Osteoblast (primary cell): ENCODE results near the gene ADCY5. TPM values are rescaled to one million over a fixed set of nuclear protein-coding genes. Genes with fewer than 3 reads are reported as not detected.

ENCODE experiments used
- DNase-seq: peaks from one replicate; pipeline ENCODE4 v3.0.0; 2011; ENCODE audit warnings: low spot score, mixed read lengths; ENCODE audit not compliant: insufficient read length; ENCODE audit errors: missing footprints
- H2AFZ ChIP-seq: 2 replicates; pipeline ENCODE4 v1.6.0; 2011; ENCODE audit warnings: mild to moderate bottlenecking, low read length
- H3K27ac ChIP-seq: 2 replicates; pipeline ENCODE4 v1.5.1; 2011; ENCODE audit warnings: mild to moderate bottlenecking, low read depth, low read length, moderate library complexity
- H3K27me3 ChIP-seq: 2 replicates; pipeline ENCODE4 v1.6.0; 2012; ENCODE audit warnings: mild to moderate bottlenecking, control low read depth, inconsistent platforms, low read length, moderate library complexity; ENCODE audit not compliant: insufficient read depth
- H3K36me3 ChIP-seq: 2 replicates; pipeline ENCODE4 v1.5.1; 2011; ENCODE audit warnings: mild to moderate bottlenecking, low read length, control low read depth, moderate library complexity; ENCODE audit not compliant: insufficient read depth
- H3K4me1 ChIP-seq: 2 replicates; pipeline ENCODE4 v1.5.1; 2011; ENCODE audit warnings: mild to moderate bottlenecking, low read length, control low read depth, moderate library complexity; ENCODE audit not compliant: insufficient read depth
- H3K4me2 ChIP-seq: 2 replicates; pipeline ENCODE4 v1.6.0; 2011; ENCODE audit warnings: mild to moderate bottlenecking, low read length; ENCODE audit not compliant: insufficient read depth
- H3K4me3 ChIP-seq: fragments of 200-600 bp; sonication (generic); 3 replicates; pipeline ENCODE4 v1.5.1; 2012; ENCODE audit warnings: mild to moderate bottlenecking, low read length, inconsistent platforms; ENCODE audit not compliant: insufficient read depth
- H3K79me2 ChIP-seq: 2 replicates; pipeline ENCODE4 v1.6.0; 2012; ENCODE audit warnings: mild to moderate bottlenecking, low read length, control low read depth, inconsistent platforms; ENCODE audit not compliant: insufficient read depth
- H3K9me3 ChIP-seq: 2 replicates; pipeline ENCODE4 v1.5.1; 2011; ENCODE audit warnings: low read depth, low read length, control low read depth
- H4K20me1 ChIP-seq: 2 replicates; pipeline ENCODE4 v1.6.0; 2012; ENCODE audit warnings: mild to moderate bottlenecking, low read length, control low read depth; ENCODE audit not compliant: insufficient read depth
- total RNA-seq: library from RNA; depleted of rRNA; stranded (reverse); fragments of >200 nt; gene quantifications from 2 replicates; pipeline ENCODE4 v1.2.3, GENCODE V29; 2012
- TF ChIP-seq, protein P1 (sequence below): IDR thresholded peaks from 2 replicates; pipeline ENCODE4 v1.5.1; 2011; ENCODE audit warnings: mild to moderate bottlenecking, low read depth, low read length, moderate library complexity; ENCODE audit errors: extremely low read depth

Gene ADCY5
- total RNA-seq, 1 donor, result 0.72 TPM

DNA sequence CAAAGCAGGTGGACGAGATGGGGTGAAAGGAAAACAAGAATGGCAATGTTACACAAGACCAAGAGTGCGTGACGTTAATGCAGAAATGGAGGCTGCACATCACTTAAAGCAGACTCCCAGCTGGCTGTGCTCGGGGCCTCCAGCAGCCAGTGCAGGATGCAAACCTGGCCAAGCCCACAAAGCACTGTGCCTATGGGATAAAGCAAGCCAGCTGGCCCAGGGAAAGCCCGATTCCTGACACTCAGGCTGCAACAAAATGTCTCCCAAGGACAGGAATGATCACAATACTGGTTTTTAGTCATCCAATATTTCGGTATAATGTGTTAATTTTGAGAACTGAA lies 161.0 kb downstream of the ADCY5 start:
- Histone ChIP-seq H3K79me2 (no peaks in the 10 kb centered on the region), H3K27ac (no peak overlapping the region), H3K9me3 (no peaks in the 10 kb centered on the region), H3K27me3 (peaks cover 3% of the 10 kb centered on the region), H3K4me3 (no peak overlapping the region), H4K20me1 (peaks cover 4% of the 10 kb centered on the region), H2AFZ (no peak overlapping the region), H3K36me3 (no peaks in the 10 kb centered on the region), H3K4me2 (no peak overlapping the region), H3K4me1 (no peaks in the 10 kb centered on the region)
- TF ChIP-seq, protein P1, sequence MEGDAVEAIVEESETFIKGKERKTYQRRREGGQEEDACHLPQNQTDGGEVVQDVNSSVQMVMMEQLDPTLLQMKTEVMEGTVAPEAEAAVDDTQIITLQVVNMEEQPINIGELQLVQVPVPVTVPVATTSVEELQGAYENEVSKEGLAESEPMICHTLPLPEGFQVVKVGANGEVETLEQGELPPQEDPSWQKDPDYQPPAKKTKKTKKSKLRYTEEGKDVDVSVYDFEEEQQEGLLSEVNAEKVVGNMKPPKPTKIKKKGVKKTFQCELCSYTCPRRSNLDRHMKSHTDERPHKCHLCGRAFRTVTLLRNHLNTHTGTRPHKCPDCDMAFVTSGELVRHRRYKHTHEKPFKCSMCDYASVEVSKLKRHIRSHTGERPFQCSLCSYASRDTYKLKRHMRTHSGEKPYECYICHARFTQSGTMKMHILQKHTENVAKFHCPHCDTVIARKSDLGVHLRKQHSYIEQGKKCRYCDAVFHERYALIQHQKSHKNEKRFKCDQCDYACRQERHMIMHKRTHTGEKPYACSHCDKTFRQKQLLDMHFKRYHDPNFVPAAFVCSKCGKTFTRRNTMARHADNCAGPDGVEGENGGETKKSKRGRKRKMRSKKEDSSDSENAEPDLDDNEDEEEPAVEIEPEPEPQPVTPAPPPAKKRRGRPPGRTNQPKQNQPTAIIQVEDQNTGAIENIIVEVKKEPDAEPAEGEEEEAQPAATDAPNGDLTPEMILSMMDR, result no peak
- DNase-seq, result peak; percentile 90

DNA sequence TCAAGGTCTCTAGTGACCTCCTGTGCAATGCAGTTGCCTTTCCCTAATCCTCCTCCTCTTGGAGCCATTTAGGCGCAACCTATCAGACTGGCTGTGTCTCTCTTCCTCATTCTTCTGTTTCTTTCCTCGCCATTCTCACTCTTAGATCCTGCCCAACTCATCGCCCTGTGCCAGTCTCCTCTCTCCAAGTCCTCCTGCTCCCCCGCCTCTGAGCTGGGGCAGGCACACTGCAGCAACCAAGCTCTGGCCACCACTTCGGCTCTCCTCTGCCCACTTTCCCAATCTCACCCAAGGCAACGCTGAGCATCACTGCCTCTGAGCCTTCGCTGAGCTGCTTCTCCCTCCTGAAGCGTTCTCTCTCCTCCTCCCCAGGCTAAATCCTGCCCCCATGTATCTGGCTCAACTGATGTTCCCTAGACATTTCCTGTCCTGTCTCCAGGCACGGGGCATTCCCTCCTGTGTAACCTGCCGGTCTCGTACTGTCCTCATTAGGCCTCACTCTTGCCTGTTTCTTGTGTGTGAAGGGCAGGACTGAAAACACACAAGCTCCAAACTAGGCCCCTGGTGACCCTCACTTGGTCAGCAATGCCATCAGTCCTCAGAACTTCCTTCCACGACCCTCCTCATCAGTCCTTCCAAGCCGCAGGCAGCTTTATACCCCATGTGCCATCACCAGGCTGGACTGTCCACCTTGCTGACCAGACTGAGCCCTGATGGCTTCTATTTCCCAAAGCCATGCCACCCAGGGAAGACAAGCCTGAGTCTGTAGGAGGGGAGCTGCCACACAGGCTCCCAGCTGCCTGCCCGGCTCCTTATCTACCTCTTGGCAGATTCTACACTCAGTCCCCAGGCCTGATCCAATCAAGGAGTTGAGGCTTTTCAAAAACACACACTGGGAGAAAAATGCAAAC lies 161.6 kb downstream of the ADCY5 start:
- Histone ChIP-seq H3K4me3 (no peak overlapping the region), H3K27ac (no peak overlapping the region), H4K20me1 (peaks cover 4% of the 10 kb centered on the region), H3K4me2 (no peak overlapping the region), H2AFZ (no peak overlapping the region), H3K27me3 (peaks cover 3% of the 10 kb centered on the region), H3K9me3 (no peaks in the 10 kb centered on the region), H3K79me2 (no peaks in the 10 kb centered on the region), H3K36me3 (no peaks in the 10 kb centered on the region), H3K4me1 (no peaks in the 10 kb centered on the region)
- TF ChIP-seq, protein P1, result no peak
- peak; percentile 86 for DNase-seq

DNA sequence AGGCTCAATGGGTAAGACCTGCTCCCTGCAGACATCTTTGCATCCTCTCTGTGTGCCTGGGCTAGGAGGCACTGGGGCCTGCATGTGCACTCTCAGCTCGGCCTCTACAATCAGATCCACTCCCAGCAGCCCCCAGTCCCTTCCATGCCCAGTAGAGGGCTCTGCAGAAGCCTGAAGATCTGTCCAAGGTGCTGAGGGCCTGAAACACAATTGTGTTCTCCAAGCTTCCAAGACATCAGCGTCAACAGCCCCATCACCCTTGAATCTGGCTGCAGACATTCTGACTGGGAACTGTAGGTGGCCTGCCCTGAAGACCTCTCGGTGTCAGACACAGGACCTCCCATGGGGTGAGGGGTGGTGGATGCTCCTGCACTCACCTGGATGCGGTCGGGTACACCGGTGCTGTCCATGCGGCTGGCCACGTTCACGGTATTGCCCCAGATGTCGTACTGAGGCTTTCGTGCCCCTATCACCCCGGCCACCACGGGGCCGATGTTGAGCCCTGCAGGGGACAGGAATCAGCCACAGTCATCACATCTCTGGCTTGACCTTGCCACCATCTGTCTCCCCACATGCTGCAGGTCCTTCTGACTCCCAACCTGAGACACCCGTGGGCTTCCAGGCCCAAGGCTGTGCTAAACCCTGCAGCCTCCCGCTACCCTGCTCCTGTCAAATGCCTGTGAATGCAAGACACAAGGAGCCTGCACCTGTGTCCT lies 162.4 kb downstream of the ADCY5 start:
- Histone ChIP-seq H3K36me3 (no peaks in the 10 kb centered on the region), H3K27me3 (no peaks in the 10 kb centered on the region), H3K4me1 (no peaks in the 10 kb centered on the region), H3K27ac (no peak overlapping the region), H3K4me3 (no peak overlapping the region), H4K20me1 (peaks cover 4% of the 10 kb centered on the region), H3K79me2 (no peaks in the 10 kb centered on the region), H3K4me2 (no peak overlapping the region), H3K9me3 (no peaks in the 10 kb centered on the region), H2AFZ (no peak overlapping the region)
- TF ChIP-seq, protein P1, result peak; percentile 93
- DNase-seq, result peak; percentile 94

- Histone ChIP-seq H2AFZ (no peak overlapping the region), H3K4me3 (no peak overlapping the region), H4K20me1 (peaks cover 4% of the 10 kb centered on the region), H3K4me2 (no peak overlapping the region), H3K79me2 (no peaks in the 10 kb centered on the region), H3K4me1 (no peaks in the 10 kb centered on the region), H3K27ac (no peak overlapping the region), H3K27me3 (no peaks in the 10 kb centered on the region), H3K36me3 (no peaks in the 10 kb centered on the region), H3K9me3 (no peaks in the 10 kb centered on the region)
- TF ChIP-seq, protein P1, result no peak
- peak; percentile 63 for DNase-seq
Observed at GRCh38 chr3:123285931-123286307, 163.0 kb downstream of the ADCY5 start.
